OCI-LY3 (cell line): ENCODE measurements around the gene ADSS1.

ENCODE experiments used
- H2AFZ ChIP-seq: fragments of 200-600, 300-600 bp; shearing (Covaris generic); 2 replicates; pipeline ENCODE4 v1.6.0; 2014; ENCODE audit warnings: antibody characterized with exemption, low read depth, low read length
- H3K27ac ChIP-seq: fragments of 200-600, 300-600 bp; sonication (generic); 2 replicates; pipeline ENCODE4 v1.5.1; 2014; ENCODE audit warnings: mild to moderate bottlenecking, low read length, moderate library complexity, mixed read lengths
- H3K27me3 ChIP-seq: fragments of 200-600, 300-600 bp; sonication (generic); 2 replicates; pipeline ENCODE4 v1.6.1; 2014; ENCODE audit warnings: low read depth, low read length, mixed read lengths
- H3K36me3 ChIP-seq: fragments of 200-600, 300-600 bp; sonication (generic); replicated peaks from 2 replicates; pipeline ENCODE3; 2014; ENCODE audit warnings: low read depth, low read length, mixed read lengths
- H3K4me1 ChIP-seq: fragments of 300-600, 200-600 bp; sonication (generic); 2 replicates; pipeline ENCODE4 v1.6.1; 2014; ENCODE audit warnings: low read length, mixed read lengths
- H3K4me2 ChIP-seq: fragments of 200-600, 300-600 bp; sonication (generic); 2 replicates; pipeline ENCODE4 v1.6.1; 2014; ENCODE audit warnings: low read length, mixed read lengths
- H3K4me3 ChIP-seq: fragments of 300-600, 200-600 bp; sonication (generic); 2 replicates; pipeline ENCODE4 v1.5.1; 2014; ENCODE audit warnings: antibody characterized with exemption, mild to moderate bottlenecking, low read length, moderate library complexity
- H3K79me2 ChIP-seq: fragments of 300-600, 200-600 bp; shearing (Covaris generic); 2 replicates; pipeline ENCODE4 v1.6.1; 2014; ENCODE audit warnings: mild to moderate bottlenecking, low read length, mixed read lengths
- H3K9ac ChIP-seq: fragments of 300-600, 200-600 bp; shearing (Covaris generic); 2 replicates; pipeline ENCODE4 v1.6.0; 2014; ENCODE audit warnings: mild to moderate bottlenecking, low read length, moderate library complexity
- H3K9me3 ChIP-seq: fragments of 200-600, 300-600 bp; shearing (Covaris generic); 2 replicates; pipeline ENCODE4 v1.6.1; 2014; ENCODE audit warnings: low read length, mixed read lengths; ENCODE audit not compliant: insufficient read depth
- H4K20me1 ChIP-seq: fragments of 200-600, 300-600 bp; sonication (generic); 2 replicates; pipeline ENCODE4 v1.6.1; 2016; ENCODE audit warnings: low read length, mixed read lengths; ENCODE audit not compliant: insufficient read depth
- EZH2phosphoT487 ChIP-seq: fragments of 200-600 bp; shearing (Covaris generic); IDR thresholded peaks from 2 replicates; pipeline ENCODE4 v1.6.1; 2018; ENCODE audit warnings: antibody characterized with exemption, mixed run types, low read depth
- TF ChIP-seq, protein P1 (sequence below): fragments of 200-600, 300-600 bp; sonication (generic); IDR thresholded peaks from 2 replicates; pipeline ENCODE4 v1.5.1; 2014; ENCODE audit warnings: antibody characterized with exemption, low read length, low read depth

Gene ADSS1

DNA sequence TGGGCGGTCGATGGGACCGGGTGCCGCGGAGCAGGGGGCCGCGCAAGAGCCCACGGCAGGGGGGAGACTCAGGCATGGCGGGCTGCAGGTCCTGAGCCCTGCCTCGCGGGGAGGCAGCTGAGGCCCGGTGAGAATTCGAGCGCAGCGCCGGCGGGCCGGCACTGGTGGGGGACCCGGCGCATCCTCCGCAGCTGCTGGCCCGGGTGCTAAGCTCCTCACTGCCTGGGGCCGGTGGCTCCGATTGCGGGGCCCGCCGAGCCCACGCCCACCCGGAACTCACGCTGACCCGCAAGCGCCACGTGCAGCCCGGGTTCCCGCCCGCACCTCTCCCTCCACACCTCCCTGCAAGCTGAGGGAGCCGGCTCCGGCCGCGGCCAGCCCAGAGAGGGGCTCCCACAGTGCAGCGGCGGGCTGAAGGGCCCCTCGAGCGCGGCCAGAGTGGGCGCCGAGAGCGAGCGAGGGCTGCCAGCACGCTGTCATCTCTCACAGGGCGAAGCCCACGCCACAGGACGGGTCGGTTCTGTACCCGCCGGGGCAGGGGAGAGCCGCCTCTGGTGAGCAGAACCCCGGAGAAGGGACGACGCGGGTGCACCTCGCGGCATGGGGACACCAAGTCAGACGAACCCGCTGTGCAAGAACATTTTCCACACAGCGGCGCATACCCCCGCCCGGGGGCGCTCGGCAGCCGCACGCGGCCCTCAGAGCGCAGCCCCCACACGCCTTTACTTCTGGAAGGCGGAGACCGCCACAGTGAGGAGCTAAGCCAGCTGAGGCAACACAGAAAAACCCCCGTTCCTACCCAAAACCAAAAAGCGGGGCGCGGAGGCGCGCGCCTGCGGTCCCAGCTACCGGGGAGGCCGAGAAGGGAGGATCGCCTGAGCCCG is 27.8 kb downstream of the ADSS1 start:
- Histone ChIP-seq H3K27ac (peak overlapping the region; percentile 85), H3K9me3 (no peaks in the 10 kb centered on the region), H3K36me3 (peaks cover 5% of the 10 kb centered on the region), H3K4me2 (peak overlapping the region; percentile 95), H3K27me3 (no peaks in the 10 kb centered on the region), H4K20me1 (no peaks in the 10 kb centered on the region), H3K79me2 (peaks cover 40% of the 10 kb centered on the region), H2AFZ (peak overlapping the region; percentile 93; the same call in 1 of the 2 replicates), H3K4me3 (peak overlapping the region; percentile 94), H3K9ac (peak overlapping the region; percentile 89), H3K4me1 (peaks cover 19% of the 10 kb centered on the region)
- TF ChIP-seq, protein P1, sequence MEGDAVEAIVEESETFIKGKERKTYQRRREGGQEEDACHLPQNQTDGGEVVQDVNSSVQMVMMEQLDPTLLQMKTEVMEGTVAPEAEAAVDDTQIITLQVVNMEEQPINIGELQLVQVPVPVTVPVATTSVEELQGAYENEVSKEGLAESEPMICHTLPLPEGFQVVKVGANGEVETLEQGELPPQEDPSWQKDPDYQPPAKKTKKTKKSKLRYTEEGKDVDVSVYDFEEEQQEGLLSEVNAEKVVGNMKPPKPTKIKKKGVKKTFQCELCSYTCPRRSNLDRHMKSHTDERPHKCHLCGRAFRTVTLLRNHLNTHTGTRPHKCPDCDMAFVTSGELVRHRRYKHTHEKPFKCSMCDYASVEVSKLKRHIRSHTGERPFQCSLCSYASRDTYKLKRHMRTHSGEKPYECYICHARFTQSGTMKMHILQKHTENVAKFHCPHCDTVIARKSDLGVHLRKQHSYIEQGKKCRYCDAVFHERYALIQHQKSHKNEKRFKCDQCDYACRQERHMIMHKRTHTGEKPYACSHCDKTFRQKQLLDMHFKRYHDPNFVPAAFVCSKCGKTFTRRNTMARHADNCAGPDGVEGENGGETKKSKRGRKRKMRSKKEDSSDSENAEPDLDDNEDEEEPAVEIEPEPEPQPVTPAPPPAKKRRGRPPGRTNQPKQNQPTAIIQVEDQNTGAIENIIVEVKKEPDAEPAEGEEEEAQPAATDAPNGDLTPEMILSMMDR, result no peak
- TF ChIP-seq EZH2phosphoT487, result no peak

DNA sequence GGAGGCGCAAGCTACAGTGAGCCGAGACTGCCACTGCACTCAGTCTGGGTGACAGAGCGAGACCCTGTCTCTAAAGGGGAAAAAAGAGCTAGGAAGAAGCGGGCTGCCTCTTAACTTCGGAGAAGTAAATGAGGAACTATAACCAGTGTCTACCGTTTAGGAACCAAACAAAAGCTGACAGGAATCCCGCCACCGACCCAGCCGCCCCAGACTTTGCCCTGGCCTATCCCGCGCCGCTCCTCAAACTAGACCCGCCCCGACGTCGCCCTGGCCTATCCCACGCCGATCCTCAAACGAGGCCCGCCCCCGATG is 28.4 kb downstream of the ADSS1 start:
- no peak for TF ChIP-seq EZH2phosphoT487
- TF ChIP-seq, protein P1, result no peak
- Histone ChIP-seq H3K36me3 (peaks cover 8% of the 10 kb centered on the region), H4K20me1 (no peaks in the 10 kb centered on the region), H3K27ac (peak overlapping the region; percentile 85), H3K27me3 (no peaks in the 10 kb centered on the region), H3K79me2 (peaks cover 45% of the 10 kb centered on the region), H3K9ac (peak overlapping the region; percentile 89), H3K9me3 (no peaks in the 10 kb centered on the region), H3K4me3 (peak overlapping the region; percentile 94), H3K4me2 (peak overlapping the region; percentile 95), H3K4me1 (peaks cover 19% of the 10 kb centered on the region), H2AFZ (peak overlapping the region; percentile 93; the same call in 1 of the 2 replicates)

DNA sequence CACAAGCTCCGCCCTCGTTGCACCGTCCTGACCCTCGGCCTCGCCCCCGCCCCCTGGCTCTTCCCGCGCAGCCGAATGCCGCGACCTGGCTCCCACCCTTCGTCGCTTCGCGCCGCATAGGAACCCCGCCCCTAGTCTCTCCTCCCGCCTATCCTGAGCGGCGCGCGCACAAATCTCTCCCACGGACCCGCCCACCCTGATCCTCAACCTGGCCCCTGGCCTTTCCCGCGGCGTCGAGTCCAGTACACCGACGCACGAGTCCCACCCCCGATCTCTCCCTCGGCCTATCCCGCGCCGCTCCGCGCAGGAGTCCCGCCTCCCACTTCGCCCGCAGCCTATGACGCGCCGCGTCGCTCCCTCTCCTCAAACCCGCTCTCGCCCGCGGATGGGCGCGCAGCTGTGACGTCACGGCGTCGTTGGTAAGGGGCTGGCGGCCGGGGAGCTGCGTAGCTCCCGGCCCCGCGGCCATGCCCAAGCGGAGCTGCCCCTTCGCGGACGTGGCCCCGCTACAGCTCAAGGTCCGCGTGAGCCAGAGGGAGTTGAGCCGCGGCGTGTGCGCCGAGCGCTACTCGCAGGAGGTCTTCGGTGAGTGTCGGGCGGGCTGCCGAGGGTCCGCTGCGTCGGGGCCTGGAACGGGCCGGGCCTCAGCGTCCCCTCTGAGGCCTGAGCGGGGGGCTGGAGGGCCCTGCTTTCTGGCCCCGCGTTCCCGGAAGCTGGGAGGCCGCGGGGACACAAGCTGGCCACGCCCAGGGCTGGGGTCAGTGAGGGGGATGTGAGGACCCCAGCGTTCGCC is 28.9 kb downstream of the ADSS1 start, which contains the start of gene SIVA1:
Gene SIVA1, plus strand, starts transcription at position 413 of the 793 bp plus-strand sequence. Its CDS starts 55 bp downstream, at position 468.
- Histone ChIP-seq H3K4me3 (peak within 1 kb of the TSS; percentile 94), H3K27ac (peak within 1 kb of the TSS; percentile 85), H3K4me2 (peak within 1 kb of the TSS; percentile 95), H2AFZ (peak within 1 kb of the TSS; percentile 93; the same call in 1 of the 2 replicates), H3K36me3 (peaks cover 10% of the 10 kb centered on the region), H4K20me1 (no peaks in the 10 kb centered on the region; the same call in 1 of the 2 replicates), H3K9ac (peak within 1 kb of the TSS; percentile 89), H3K79me2 (peaks cover 45% of the 10 kb centered on the region), H3K4me1 (peaks cover 19% of the 10 kb centered on the region), H3K9me3 (no peaks in the 10 kb centered on the region), H3K27me3 (no peaks in the 10 kb centered on the region)
- TF ChIP-seq, protein P1, result no peak
- no peak for TF ChIP-seq EZH2phosphoT487
